SK-N-SH (cell line): ENCODE results near the gene PPY. TPM values are rescaled to one million over a fixed set of nuclear protein-coding genes. Genes with fewer than 3 reads are reported as not detected.

ENCODE experiments used
- CTCF ChIA-PET: fragments of 300-600, 350-600 bp; formaldehyde crosslinking; extraction: SDS; loops from one replicate; lab custom pipeline; 2021; lab: Yijun Ruan, JAX
- POLR2A ChIA-PET: fragments of 350-600 bp; sonication (Branson Sonifier 250); formaldehyde crosslinking; extraction: SDS; loops from one replicate; lab custom pipeline; 2020; ENCODE audit warnings: antibody characterized with exemption, inconsistent platforms; lab: Yijun Ruan, JAX
- DNase-seq: peaks from one replicate; pipeline ENCODE4 v3.0.0; 2012
- H2AFZ ChIP-seq: fragments of 200-600 bp; sonication (generic); 2 replicates; pipeline ENCODE4 v1.8.1; 2016; ENCODE audit warnings: antibody characterized with exemption, mild to moderate bottlenecking, low read depth
- H3F3A ChIP-seq: fragments of 200-600 bp; sonication (generic); replicated peaks from 2 replicates; pipeline ENCODE3; 2016; ENCODE audit warnings: antibody characterized with exemption, mild to moderate bottlenecking; ENCODE audit not compliant: insufficient read depth
- H3K27ac ChIP-seq, 2 experiments: fragments of 200-500 bp in 1 of 2; fragments of 200-600 bp in 1 of 2; sonication (Bioruptor generic) in 1 of 2; sonication (generic), shearing (Covaris generic) in 1 of 2; 2 replicates each; pipeline versions ENCODE4 v1.5.1 to v1.6.1; 2014 to 2016; ENCODE audit warnings: low read depth in 2 of 2, inconsistent platforms in 1 of 2, low read length in 1 of 2, mild to moderate bottlenecking in 1 of 2, mixed read lengths in 1 of 2
- H3K27me3 ChIP-seq: fragments of 200-600 bp; sonication (generic), shearing (Covaris generic); 2 replicates; pipeline ENCODE4 v1.6.1; 2016; ENCODE audit warnings: mixed run types; ENCODE audit not compliant: insufficient read depth
- H3K36me3 ChIP-seq, 2 experiments: fragments of 200-500 bp in 1 of 2; fragments of 200-600 bp in 1 of 2; sonication (Bioruptor generic) in 1 of 2; sonication (generic) in 1 of 2; replicated peaks in 1 of 2; 2 replicates each; pipeline versions ENCODE3 to v1.5.1; 2014 to 2016; ENCODE audit warnings: low read length in 1 of 2, mild to moderate bottlenecking in 1 of 2; ENCODE audit not compliant: insufficient read depth in 2 of 2, control insufficient read depth in 1 of 2
- H3K4me1 ChIP-seq, 2 experiments: fragments of 200-500 bp in 1 of 2; fragments of 200-600 bp in 1 of 2; sonication (Bioruptor generic) in 1 of 2; sonication (generic), shearing (Covaris generic) in 1 of 2; 2 replicates each; pipeline versions ENCODE4 v1.5.1 to v1.6.1; 2014 to 2016; ENCODE audit warnings: low read depth in 1 of 2, low read length in 1 of 2, mixed run types in 1 of 2; ENCODE audit not compliant: insufficient read depth in 2 of 2, control insufficient read depth in 1 of 2
- H3K4me2 ChIP-seq: fragments of 200-600 bp; sonication (generic), shearing (Covaris generic); 2 replicates; pipeline ENCODE4 v1.6.1; 2017; ENCODE audit warnings: mixed run types
- H3K4me3 ChIP-seq, 2 experiments: fragments of 200-500 bp in 1 of 2; fragments of 200-600 bp in 1 of 2; sonication (Bioruptor generic) in 1 of 2; sonication (generic), shearing (Covaris generic) in 1 of 2; 2 replicates each; pipeline versions ENCODE4 v1.5.1 to v1.8.1; 2014 to 2016; ENCODE audit warnings: low read depth in 2 of 2, inconsistent platforms in 1 of 2, low read length in 1 of 2, mild to moderate bottlenecking in 1 of 2, mixed read lengths in 1 of 2, moderate library complexity in 1 of 2
- H3K79me2 ChIP-seq: fragments of 200-600 bp; sonication (generic); 2 replicates; pipeline ENCODE4 v1.8.1; 2017; ENCODE audit warnings: mild to moderate bottlenecking; ENCODE audit not compliant: insufficient read depth
- H3K9ac ChIP-seq: fragments of 200-600 bp; sonication (generic); 2 replicates; pipeline ENCODE4 v1.6.1; 2017; ENCODE audit warnings: mixed run types
- H3K9me2 ChIP-seq: fragments of 200-600 bp; sonication (generic); 2 replicates; pipeline ENCODE4 v1.6.1; 2017; ENCODE audit warnings: mixed run types
- H3K9me3 ChIP-seq: fragments of 200-600 bp; sonication (generic); 2 replicates; pipeline ENCODE4 v1.6.1; 2017; ENCODE audit warnings: mixed run types, mild to moderate bottlenecking, moderate library complexity
- H4K20me1 ChIP-seq: fragments of 200-600 bp; sonication (generic); 2 replicates; pipeline ENCODE4 v1.6.1; 2017; ENCODE audit warnings: mild to moderate bottlenecking, mixed run types; ENCODE audit not compliant: insufficient read depth
- CHD2 ChIP-seq: fragments of 150-350 bp; IDR thresholded peaks from 2 replicates; pipeline ENCODE4 v1.6.1; 2018; ENCODE audit warnings: low read length; ENCODE audit not compliant: partially characterized antibody
- FOSL2 ChIP-seq: IDR thresholded peaks from 2 replicates; pipeline ENCODE4 v1.4.0; 2012; ENCODE audit warnings: low read depth, mild to moderate bottlenecking, moderate library complexity, borderline replicate concordance
- FOXJ3 ChIP-seq: sonication (generic); formaldehyde crosslinking; IDR thresholded peaks from 2 replicates; pipeline ENCODE4 v1.5.1; 2020; ENCODE audit warnings: mild to moderate bottlenecking, missing genetic modification reagents
- GATA2 ChIP-seq: sonication (generic); formaldehyde crosslinking; IDR thresholded peaks from 2 replicates; pipeline ENCODE4 v1.5.0; 2020; ENCODE audit warnings: mild to moderate bottlenecking, missing genetic modification reagents
- JUND ChIP-seq: IDR thresholded peaks from 2 replicates; pipeline ENCODE4 v1.4.0; 2012
- MXI1 ChIP-seq: IDR thresholded peaks from 2 replicates; pipeline ENCODE4 v1.6.1; 2012; ENCODE audit warnings: mild to moderate bottlenecking, low read depth, low read length, improper control_type of control experiment
- NFIC ChIP-seq: IDR thresholded peaks from 2 replicates; pipeline ENCODE4 v1.4.0; 2012; ENCODE audit warnings: borderline replicate concordance
- NRF1 ChIP-seq: IDR thresholded peaks from 2 replicates; pipeline ENCODE4 v1.6.1; 2012; ENCODE audit warnings: low read depth, mild to moderate bottlenecking, low read length
- RFX5 ChIP-seq: IDR thresholded peaks from 2 replicates; pipeline ENCODE4 v1.6.1; 2012; ENCODE audit warnings: mild to moderate bottlenecking, improper control_type of control experiment, low read length
- RXRA ChIP-seq: IDR thresholded peaks from 2 replicates; pipeline ENCODE4 v1.4.0; 2012; ENCODE audit warnings: low read depth, mild to moderate bottlenecking, borderline replicate concordance
- SIN3A ChIP-seq: IDR thresholded peaks from 2 replicates; pipeline ENCODE4 v1.6.1; 2012; ENCODE audit warnings: low read depth, mild to moderate bottlenecking, low read length, moderate library complexity, borderline replicate concordance
- TAF1 ChIP-seq: IDR thresholded peaks from 2 replicates; pipeline ENCODE4 v1.6.1; 2012; ENCODE audit warnings: low read depth, mild to moderate bottlenecking, low read length, moderate library complexity, borderline replicate concordance
- TCF12 ChIP-seq: IDR thresholded peaks from 2 replicates; pipeline ENCODE4 v1.4.0; 2012
- YY1 ChIP-seq: IDR thresholded peaks from 2 replicates; pipeline ENCODE4 v1.4.0; 2012; ENCODE audit warnings: low read depth, mild to moderate bottlenecking
- WGBS: methylation state at CpG from one replicate; pipeline ENCODE4 v1.1.6; 2017; ENCODE audit warnings: low lambda C conversion rate; 5-methylcytosine and 5-hydroxymethylcytosine counted together
- polyA plus RNA-seq, 3 experiments: library from polyadenylated mRNA; depleted of rRNA; stranded (reverse); fragments of >200 nt; gene quantifications; 2 replicates each; pipeline ENCODE4 v1.2.3, GENCODE V29; 2012
- TF ChIP-seq, protein P1 (sequence below): IDR thresholded peaks from 2 replicates; pipeline ENCODE4; 2012
- TF ChIP-seq, protein P2 (sequence below): IDR thresholded peaks from 2 replicates; pipeline ENCODE4 v1.4.0; 2012; ENCODE audit warnings: low read depth, borderline replicate concordance

The PPY gene
- polyA plus RNA-seq, 1 of the 3 experiments (the other 2 are of a cell fraction) = not detected

DNA sequence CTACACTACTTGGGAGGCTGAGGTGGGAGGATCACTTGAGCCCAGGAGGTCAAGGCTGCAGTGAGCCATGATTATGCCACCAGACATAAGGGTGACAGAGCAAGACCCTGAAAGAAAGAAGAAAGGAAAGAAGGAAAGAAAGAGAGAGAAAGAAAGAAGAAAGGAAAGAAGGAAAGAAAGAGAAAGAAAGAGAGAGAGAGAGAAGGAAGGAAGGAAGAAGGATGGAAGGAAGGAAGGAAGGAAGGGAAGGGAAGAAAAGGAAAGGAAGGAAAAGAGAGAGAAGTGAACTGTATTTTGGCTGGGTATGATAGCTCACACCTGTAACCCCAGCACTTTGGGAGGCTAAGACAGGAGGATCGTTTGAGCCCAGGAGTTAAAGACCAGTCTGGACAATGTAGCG, 35.8 kb upstream of the PPY start:
- no peak overlapping the region for H3K27ac ChIP-seq
- ChIA-PET CTCF (interaction anchor here (1.3 kb wide), 1 partner anchor 16 kb away, joined by 3 read pairs; no protein-coding TSS in a partner anchor), POLR2A (no interaction called here)
- 58% methylated on average over 2 of the region's 2 CpGs for WGBS
- H3K4me3 ChIP-seq = no peak overlapping the region
- DNase-seq = no peak
- H3K9ac ChIP-seq = no peak overlapping the region
- no peaks in the 10 kb centered on the region for H4K20me1 ChIP-seq
- H3K36me3 ChIP-seq = no peaks in the 10 kb centered on the region
- H3K4me2 ChIP-seq = no peak overlapping the region
- peaks cover 18% of the 10 kb centered on the region; the same call in 1 of the 2 replicates for H3K27me3 ChIP-seq
- H3K4me1 ChIP-seq = peaks cover 0 to 21% of the 10 kb centered on the region in 2 experiments; a peak in 2 of 4 replicates
- TF ChIP-seq YY1 (no peak), TAF1 (no peak), NFIC (no peak), JUND (no peak), FOSL2 (no peak), FOXJ3 (CRISPR knock-in tag) (no peak), SIN3A (no peak), TCF12 (no peak), GATA2 (CRISPR knock-in tag) (no peak), MXI1 (no peak), NRF1 (no peak), RXRA (no peak), RFX5 (no peak), CHD2 (no peak)
- TF ChIP-seq, protein P1, sequence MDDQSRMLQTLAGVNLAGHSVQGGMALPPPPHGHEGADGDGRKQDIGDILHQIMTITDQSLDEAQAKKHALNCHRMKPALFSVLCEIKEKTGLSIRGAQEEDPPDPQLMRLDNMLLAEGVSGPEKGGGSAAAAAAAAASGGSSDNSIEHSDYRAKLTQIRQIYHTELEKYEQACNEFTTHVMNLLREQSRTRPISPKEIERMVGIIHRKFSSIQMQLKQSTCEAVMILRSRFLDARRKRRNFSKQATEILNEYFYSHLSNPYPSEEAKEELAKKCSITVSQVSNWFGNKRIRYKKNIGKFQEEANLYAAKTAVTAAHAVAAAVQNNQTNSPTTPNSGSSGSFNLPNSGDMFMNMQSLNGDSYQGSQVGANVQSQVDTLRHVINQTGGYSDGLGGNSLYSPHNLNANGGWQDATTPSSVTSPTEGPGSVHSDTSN = no peak
- TF ChIP-seq, protein P2, sequence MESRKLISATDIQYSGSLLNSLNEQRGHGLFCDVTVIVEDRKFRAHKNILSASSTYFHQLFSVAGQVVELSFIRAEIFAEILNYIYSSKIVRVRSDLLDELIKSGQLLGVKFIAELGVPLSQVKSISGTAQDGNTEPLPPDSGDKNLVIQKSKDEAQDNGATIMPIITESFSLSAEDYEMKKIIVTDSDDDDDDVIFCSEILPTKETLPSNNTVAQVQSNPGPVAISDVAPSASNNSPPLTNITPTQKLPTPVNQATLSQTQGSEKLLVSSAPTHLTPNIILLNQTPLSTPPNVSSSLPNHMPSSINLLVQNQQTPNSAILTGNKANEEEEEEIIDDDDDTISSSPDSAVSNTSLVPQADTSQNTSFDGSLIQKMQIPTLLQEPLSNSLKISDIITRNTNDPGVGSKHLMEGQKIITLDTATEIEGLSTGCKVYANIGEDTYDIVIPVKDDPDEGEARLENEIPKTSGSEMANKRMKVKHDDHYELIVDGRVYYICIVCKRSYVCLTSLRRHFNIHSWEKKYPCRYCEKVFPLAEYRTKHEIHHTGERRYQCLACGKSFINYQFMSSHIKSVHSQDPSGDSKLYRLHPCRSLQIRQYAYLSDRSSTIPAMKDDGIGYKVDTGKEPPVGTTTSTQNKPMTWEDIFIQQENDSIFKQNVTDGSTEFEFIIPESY = no peak
- no peaks in the 10 kb centered on the region for H3K79me2 ChIP-seq
- H3K9me2 ChIP-seq = no peaks in the 10 kb centered on the region
- no peaks in the 10 kb centered on the region for H3K9me3 ChIP-seq
- H3F3A ChIP-seq = no peaks in the 10 kb centered on the region
- no peak overlapping the region for H2AFZ ChIP-seq
